Sigmoid colon (tissue), 3 donors: ENCODE measurements around the gene PYGM.

Source experiments
- CTCF ChIP-seq, 4 experiments: fragments of 450-650 bp in 3 of 4; fragments of 200-600 bp in 1 of 4; IDR thresholded peaks; one replicate each; pipeline ENCODE4 v1.5.1; 2016 to 2019; ENCODE audit warnings: antibody characterized with exemption in 4 of 4, mild to moderate bottlenecking in 3 of 4, moderate library complexity in 2 of 4
- POLR2A ChIP-seq, 2 donors: fragments of 450-650 bp; IDR thresholded peaks; one replicate each; pipeline ENCODE4 v1.6.1; 2016; ENCODE audit warnings: antibody characterized with exemption in 2 of 2, mild to moderate bottlenecking in 2 of 2, moderate library complexity in 2 of 2

DNA sequence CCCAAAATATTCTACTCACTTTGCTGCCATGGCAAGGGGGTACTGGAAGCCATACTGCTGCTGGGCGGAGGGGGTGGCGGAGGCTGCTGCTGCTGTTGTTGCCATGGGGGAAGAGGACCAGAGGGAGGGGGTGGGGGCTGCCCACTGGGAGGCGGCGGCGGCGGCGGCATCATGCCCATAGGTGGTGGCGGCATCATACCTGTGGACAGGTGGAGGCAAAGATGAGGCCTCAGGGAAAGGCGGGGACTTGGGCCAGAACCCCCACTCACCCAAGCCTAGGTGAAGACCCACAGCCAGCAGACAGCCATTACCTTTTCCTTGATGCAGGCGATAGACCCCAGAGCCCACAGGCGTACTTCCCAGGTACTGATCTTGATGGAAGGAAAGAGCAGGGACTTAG, 7.1 kb upstream of the PYGM start:
- no peak for TF ChIP-seq POLR2A (IDR thresholded peaks at IDR 0.05)
- TF ChIP-seq CTCF (IDR thresholded peaks at IDR 0.05), result no peak
